Motor neuron (in vitro differentiated cells): ENCODE results near the gene BHLHE41. TPM values are rescaled to one million over a fixed set of nuclear protein-coding genes. Genes with fewer than 3 reads are reported as not detected.

Source experiments
- ATAC-seq, 8 experiments: fragments of 200-7000 bp; cut with Tn5 transposase; replicated peaks in 6 of 8; 2 replicates each; pipeline ENCODE4 v1.8.0; 2021; ENCODE audit warnings: mild to moderate bottlenecking in 8 of 8, moderate library complexity in 8 of 8
- H3K27ac ChIP-seq, 2 donors: fragments of 250-450 bp; sonication (Bioruptor Pico); 2 replicates each; pipeline ENCODE4 v1.9.0; 2021; ENCODE audit warnings: antibody characterized with exemption in 2 of 2, mild to moderate bottlenecking in 2 of 2, moderate library complexity in 1 of 2
- H3K4me1 ChIP-seq, 2 donors: fragments of 250-450 bp; sonication (Bioruptor Pico); replicated peaks in 1 of 2; 2 replicates each; pipeline ENCODE4 v1.6.1; 2021; ENCODE audit warnings: antibody characterized with exemption in 2 of 2, mild to moderate bottlenecking in 2 of 2, moderate library complexity in 1 of 2
- H3K4me3 ChIP-seq, 5 donors: fragments of 250-450 bp; sonication (Bioruptor Pico); 2 replicates each; pipeline ENCODE4 v1.9.0; 2021; ENCODE audit warnings: antibody characterized with exemption in 5 of 5, mild to moderate bottlenecking in 5 of 5, moderate library complexity in 4 of 5
- WGBS, 10 experiments: fragments of 450-650 bp; shearing (Covaris generic); methylation state at CpG; one replicate each; pipeline ENCODE4 v1.0.0; 2022; 5-methylcytosine and 5-hydroxymethylcytosine counted together
- in situ Hi-C, 9 experiments: fragments of 400-800 bp; cut with MboI; loops; one replicate each; pipeline ENCODE4 v1.15.0; 2021; ENCODE audit warnings: low sequenced_read_pairs in 9 of 9, low pct_unique_long_range_greater_than_20kb in 2 of 9; ENCODE audit not compliant: unreplicated experiment in 9 of 9
- total RNA-seq, 8 experiments: library from RNA; unstranded; fragments of 300-600 nt; gene quantifications; 2 replicates each; pipeline versions ENCODE4 v1.2.3 to v1.2.4, GENCODE V29; 2022

The BHLHE41 gene
- 10 to 100 TPM in 1 of 8 experiments, 1 to 10 TPM in 1, under 1 TPM in 5, not detected in 1; 0.14 to 42.1 (median 0.52) TPM for total RNA-seq

- in situ Hi-C loops: loop anchor here in 3 of 9 experiments (25.0 kb wide), 1 partner anchor 513 kb away; no protein-coding TSS in a partner anchor
- ATAC-seq: peak; percentile 4 to 48 (median 32)
- 0 to 7% (median 2%) methylated on average over 3 to 15 of the region's 54 CpGs; no CpG with 5 or more reads in 1 of the 10 experiments for WGBS, 10 experiments
- Histone ChIP-seq H3K4me1 (peaks cover 7 to 9% of the 10 kb centered on the region in 2 donors), H3K4me3 (peak within 1 kb of the TSS; percentile 38 to 57 (median 49)), H3K27ac (peak within 1 kb of the TSS; percentile 44 to 80)
Observed at GRCh38 chr12:26124446-26125399, at the start of gene BHLHE41. Gene BHLHE41, minus strand, starts transcription at chr12:26125037. Its CDS starts 258 bp downstream, at chr12:26124779.

- 33 to 72% (median 47%) methylated on average over 1 to 4 of the region's 4 CpGs; no CpG with 5 or more reads in 1 of the 10 experiments for WGBS, 10 experiments
- H3K4me3 ChIP-seq: no peak overlapping the region
Observed at GRCh38 chr12:26172946-26173552, 48.2 kb upstream of the BHLHE41 start.

GRCh38 chr12:26172539-26172938 lies 47.7 kb upstream of the BHLHE41 start:
- H3K27ac ChIP-seq: peak overlapping the region in 1 of 2 donors; percentile 31
- 32 to 84% (median 57%) methylated on average over 4 to 7 of the region's 7 CpGs for WGBS, 10 experiments
- H3K4me1 ChIP-seq: peaks cover 4 to 13% of the 10 kb centered on the region in 2 donors
- ATAC-seq: peak in 3 of 8 experiments; percentile 49 to 76 (median 55)
- in situ Hi-C loops: no loop called here
- H3K4me3 ChIP-seq: no peak overlapping the region

More at GRCh38 chr12:26172946-26173552, 48.2 kb upstream of the BHLHE41 start:
- H3K4me1 ChIP-seq: peaks cover 4 to 13% of the 10 kb centered on the region in 2 donors
- in situ Hi-C loops: no loop called here
- peak overlapping the region in 1 of 2 donors; percentile 45 for H3K27ac ChIP-seq
- peak in 5 of 8 experiments; percentile 40 to 86 (median 69) for ATAC-seq

GRCh38 chr12:26172013-26172412 lies 47.2 kb upstream of the BHLHE41 start:
- H3K4me1 ChIP-seq: peaks cover 4 to 13% of the 10 kb centered on the region in 2 donors
- peak in 1 of 8 experiments; percentile 63 for ATAC-seq
- no peak overlapping the region for H3K4me3 ChIP-seq
- no peak overlapping the region for H3K27ac ChIP-seq
- in situ Hi-C loops: no loop called here
- 30 to 100% (median 73%) methylated on average over 1 to 4 of the region's 4 CpGs; no CpG with 5 or more reads in 1 of the 10 experiments for WGBS, 10 experiments

- Histone ChIP-seq H3K4me1 (no peaks in the 10 kb centered on the region), H3K27ac (no peak overlapping the region), H3K4me3 (no peak overlapping the region)
- ATAC-seq: peak in 1 of 8 experiments; percentile 21
- WGBS, 10 experiments: 43 to 100% (median 61%) methylated on average over 1 to 3 of the region's 3 CpGs; no CpG with 5 or more reads in 2 of the 10 experiments
- in situ Hi-C loops: no loop called here
Observed at GRCh38 chr12:26164118-26164517, 39.3 kb upstream of the BHLHE41 start.

GRCh38 chr12:26162905-26163304 lies 38.1 kb upstream of the BHLHE41 start:
- no peak for ATAC-seq
- no peak overlapping the region for H3K4me3 ChIP-seq
- in situ Hi-C loops: no loop called here
- H3K27ac ChIP-seq: no peak overlapping the region
- no peaks in the 10 kb centered on the region for H3K4me1 ChIP-seq
- WGBS, 10 experiments: 60 to 100% (median 89%) methylated on average over 1 to 4 of the region's 4 CpGs; no CpG with 5 or more reads in 1 of the 10 experiments

GRCh38 chr12:26162174-26162573 lies 37.3 kb upstream of the BHLHE41 start:
- Histone ChIP-seq H3K4me3 (no peak overlapping the region), H3K27ac (no peak overlapping the region), H3K4me1 (no peaks in the 10 kb centered on the region)
- no peak for ATAC-seq
- WGBS, 10 experiments: 40 to 88% (median 57%) methylated on average over 1 of the region's 1 CpG; no CpG with 5 or more reads in 1 of the 10 experiments
- in situ Hi-C loops: no loop called here

GRCh38 chr12:26158078-26158764 lies 33.4 kb upstream of the BHLHE41 start:
- 71 to 100% (median 85%) methylated on average over 1 to 3 of the region's 3 CpGs for WGBS, 10 experiments
- Histone ChIP-seq H3K27ac (no peak overlapping the region), H3K4me3 (no peak overlapping the region), H3K4me1 (peaks cover 0 to 2% of the 10 kb centered on the region in 2 donors)
- in situ Hi-C loops: no loop called here
- peak in 1 of 8 experiments; percentile 26 for ATAC-seq

- Histone ChIP-seq H3K4me1 (peaks cover 0 to 2% of the 10 kb centered on the region in 2 donors), H3K4me3 (no peak overlapping the region), H3K27ac (no peak overlapping the region)
- WGBS, 10 experiments: 44 to 100% (median 71%) methylated on average over 1 to 3 of the region's 3 CpGs; no CpG with 5 or more reads in 2 of the 10 experiments
- ATAC-seq: no peak
- in situ Hi-C loops: no loop called here
Observed at GRCh38 chr12:26157001-26157400, 32.2 kb upstream of the BHLHE41 start.

GRCh38 chr12:26156201-26156871 lies 31.5 kb upstream of the BHLHE41 start:
- in situ Hi-C loops: no loop called here
- Histone ChIP-seq H3K27ac (no peak overlapping the region), H3K4me3 (no peak overlapping the region), H3K4me1 (peaks cover 0 to 2% of the 10 kb centered on the region in 2 donors)
- ATAC-seq: no peak
- 33 to 98% (median 84%) methylated on average over 1 to 17 of the region's 17 CpGs for WGBS, 10 experiments

GRCh38 chr12:26153421-26154154 lies 28.8 kb upstream of the BHLHE41 start:
- Histone ChIP-seq H3K27ac (no peak overlapping the region), H3K4me3 (no peak overlapping the region), H3K4me1 (peaks cover 0 to 2% of the 10 kb centered on the region in 2 donors)
- in situ Hi-C loops: no loop called here
- peak; percentile 91 to 98 (median 95) for ATAC-seq
- 25 to 100% (median 75%) methylated on average over 1 to 5 of the region's 5 CpGs for WGBS, 10 experiments
